Activated CD4-positive, alpha-beta T cell treated with anti-CD3 and anti-CD28 coated beads for 4 hours (primary cell): ENCODE results near the gene RALGDS.
"Not testable (repeated sequence)": the region's sequence is repeated elsewhere in the genome, so short reads cannot be mapped to it uniquely, and the experiment has no call there.

Experiments used
- DNase-seq, 2 donors: peaks; one replicate each; pipeline ENCODE4 v3.0.0-alpha.2; 2020

The RALGDS gene

GRCh38 chr9:133064241-133065069 lies 56.6 kb downstream of the RALGDS start:
- no peak for DNase-seq

DNA sequence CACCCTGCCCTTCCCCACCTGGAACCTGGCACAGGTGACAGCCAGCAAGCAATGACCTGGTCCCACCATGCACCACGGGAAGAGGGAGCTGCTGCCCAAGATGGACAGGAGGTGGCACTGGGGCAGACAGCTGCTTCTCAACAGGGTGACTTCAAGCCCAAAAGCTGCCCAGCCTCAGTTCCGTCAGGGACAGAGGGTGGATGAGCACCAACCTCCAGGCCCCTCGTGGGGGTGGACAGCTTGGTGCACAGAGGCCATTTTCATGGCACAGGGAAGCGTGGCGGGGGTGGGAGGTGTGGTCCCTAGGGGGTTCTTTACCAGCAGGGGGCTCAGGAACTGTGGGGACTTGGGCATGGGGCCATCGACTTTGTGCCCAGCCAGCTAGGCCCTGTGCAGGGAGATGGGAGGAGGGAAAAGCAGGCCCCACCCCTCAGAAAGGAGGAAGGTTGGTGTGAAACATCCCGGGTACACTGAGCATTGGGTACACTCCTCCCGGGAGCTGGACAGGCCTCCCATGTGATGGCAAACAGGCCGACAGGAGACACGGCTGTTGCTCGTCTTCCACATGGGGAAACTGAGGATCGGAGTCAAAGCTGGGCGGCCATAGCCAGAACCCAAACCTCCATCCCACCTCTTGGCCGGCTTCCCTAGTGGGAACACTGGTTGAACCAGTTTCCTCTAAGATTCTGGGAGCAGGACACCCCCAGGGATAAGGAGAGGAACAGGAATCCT lies 57.4 kb downstream of the RALGDS start:
- DNase-seq, result no peak

DNA sequence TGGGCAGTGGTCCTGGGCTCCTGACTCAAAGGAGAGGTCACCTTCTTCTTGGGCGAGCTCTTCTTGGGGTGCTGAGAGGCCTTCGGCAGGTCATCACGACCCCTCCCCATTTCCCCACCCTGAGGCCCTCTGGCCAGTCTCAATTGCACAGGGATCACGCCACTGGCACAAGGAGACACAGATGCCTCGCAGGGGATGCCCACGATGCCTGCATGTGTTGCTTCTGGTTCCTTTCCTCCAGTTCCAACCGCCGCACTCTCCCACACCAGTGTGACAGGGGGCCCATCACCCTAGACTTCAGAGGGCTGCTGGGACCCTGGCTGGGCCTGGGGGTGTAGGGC lies 57.9 kb downstream of the RALGDS start:
- no peak for DNase-seq

GRCh38 chr9:133062569-133062968 lies 58.5 kb downstream of the RALGDS start:
- not testable (repeated sequence) for DNase-seq

- not testable (repeated sequence) for DNase-seq
These were observed 59.3 kb downstream of the RALGDS start, which contains the start of gene CEL for GRCh38 chr9:133061764-133062145. CEL (plus strand) TSS chr9:133061981; CDS start chr9:133062003, 22 bp downstream.

GRCh38 chr9:133061019-133061763 lies 59.8 kb downstream of the RALGDS start:
- DNase-seq, result not testable (repeated sequence)

DNA sequence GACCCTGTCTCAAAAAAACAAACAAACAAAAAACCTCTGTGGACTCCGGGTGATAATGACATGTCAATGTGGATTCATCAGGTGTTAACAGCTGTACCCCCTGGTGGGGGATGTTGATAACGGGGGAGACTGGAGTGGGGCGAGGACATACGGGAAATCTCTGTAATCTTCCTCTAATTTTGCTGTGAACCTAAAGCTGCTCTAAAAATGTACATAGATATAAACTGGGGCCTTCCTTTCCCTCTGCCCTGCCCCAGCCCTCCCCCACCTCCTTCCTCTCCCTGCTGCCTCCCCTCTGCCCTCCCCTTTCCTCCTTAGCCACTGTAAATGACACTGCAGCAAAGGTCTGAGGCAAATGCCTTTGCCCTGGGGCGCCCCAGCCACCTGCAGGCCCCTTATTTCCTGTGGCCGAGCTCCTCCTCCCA lies 60.6 kb downstream of the RALGDS start:
- DNase-seq, result no peak

DNA sequence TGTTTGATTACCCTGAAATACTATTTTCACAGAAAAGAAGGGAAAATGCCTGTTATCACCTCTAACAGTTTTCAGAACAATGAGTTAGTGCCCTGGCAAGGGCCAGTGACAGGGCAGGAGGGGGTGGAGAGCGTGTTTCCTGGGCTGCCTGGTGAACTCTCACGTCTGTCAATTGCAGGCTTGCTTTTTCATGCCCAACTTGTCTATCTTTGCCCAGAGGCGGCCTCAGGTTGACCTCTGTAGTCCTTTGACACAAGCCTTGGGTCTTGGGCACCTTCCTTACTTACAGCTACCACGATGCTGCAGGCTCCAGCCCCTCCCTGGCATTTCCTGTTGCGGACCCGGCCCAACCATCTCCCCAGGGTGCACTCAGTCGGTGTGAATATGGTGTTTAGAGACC lies 61.4 kb downstream of the RALGDS start:
- no peak for DNase-seq

DNA sequence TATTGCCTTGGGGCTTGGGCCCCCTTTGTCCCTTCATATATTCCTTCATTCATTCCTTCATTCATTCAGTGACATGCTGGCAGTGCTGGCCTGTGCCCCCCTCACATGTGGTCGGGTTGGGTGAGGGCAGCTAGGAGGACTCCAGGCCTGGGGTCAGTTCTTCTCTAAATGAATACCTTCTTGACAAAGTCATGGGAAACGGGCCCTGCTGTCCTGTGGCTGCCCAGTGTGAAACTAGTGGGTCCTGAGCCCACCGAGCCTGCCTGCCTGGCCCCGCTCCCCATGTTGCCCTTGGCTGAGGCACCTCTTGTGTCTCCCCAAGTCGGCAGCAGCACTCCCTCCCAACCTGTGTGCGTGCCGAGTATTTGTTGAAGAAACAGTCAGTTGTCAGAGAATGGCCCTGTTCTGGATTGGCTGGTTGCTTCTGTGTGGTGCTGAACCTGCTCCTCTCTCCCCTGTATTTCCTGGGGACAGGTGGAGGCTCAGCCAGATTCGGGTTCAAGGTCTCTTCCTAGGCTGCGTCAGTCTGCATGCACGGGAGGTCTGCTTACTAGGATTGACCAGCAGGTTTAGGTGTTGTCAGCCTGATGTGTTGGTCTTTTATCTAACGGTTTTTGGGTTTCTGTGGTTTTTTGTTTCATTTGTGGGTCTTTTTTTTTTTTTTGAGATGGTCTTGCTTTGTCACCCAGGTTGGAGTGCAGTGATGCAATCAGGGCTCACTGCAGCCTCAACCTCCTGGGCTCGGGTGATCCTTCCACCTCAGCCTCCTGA lies 62.3 kb downstream of the RALGDS start:
- DNase-seq, result no peak

GRCh38 chr9:133058071-133058470 lies 63.0 kb downstream of the RALGDS start:
- no peak for DNase-seq

- no peak for DNase-seq
These were observed 63.5 kb downstream of the RALGDS start for GRCh38 chr9:133057553-133057952.

DNA sequence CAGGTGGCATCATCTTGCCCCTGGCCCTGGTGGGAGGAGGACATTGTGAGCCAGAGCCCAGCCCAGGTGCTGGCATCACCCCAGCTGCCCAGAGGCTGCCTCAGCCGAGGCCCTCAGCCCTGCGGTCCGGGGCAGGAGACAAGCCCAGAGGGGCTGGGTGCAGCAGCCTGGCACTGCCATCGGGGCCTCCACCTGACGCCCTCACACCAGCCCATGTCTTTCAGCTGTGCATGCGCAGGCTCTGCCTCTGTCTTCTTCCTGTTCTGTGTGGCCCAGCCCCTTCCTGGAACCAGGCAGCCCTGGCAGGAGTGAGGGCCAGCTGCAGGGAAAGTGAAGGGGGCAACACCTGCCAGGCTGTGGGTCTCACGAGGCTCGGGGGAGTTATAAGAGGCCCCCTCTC lies 64.0 kb downstream of the RALGDS start:
- DNase-seq, result no peak

- no peak for DNase-seq
These were observed 64.5 kb downstream of the RALGDS start for GRCh38 chr9:133056533-133056932.

- no peak for DNase-seq
These were observed 65.1 kb downstream of the RALGDS start for GRCh38 chr9:133055788-133056420.

GRCh38 chr9:133054966-133055365 lies 66.1 kb downstream of the RALGDS start:
- DNase-seq, result no peak

DNA sequence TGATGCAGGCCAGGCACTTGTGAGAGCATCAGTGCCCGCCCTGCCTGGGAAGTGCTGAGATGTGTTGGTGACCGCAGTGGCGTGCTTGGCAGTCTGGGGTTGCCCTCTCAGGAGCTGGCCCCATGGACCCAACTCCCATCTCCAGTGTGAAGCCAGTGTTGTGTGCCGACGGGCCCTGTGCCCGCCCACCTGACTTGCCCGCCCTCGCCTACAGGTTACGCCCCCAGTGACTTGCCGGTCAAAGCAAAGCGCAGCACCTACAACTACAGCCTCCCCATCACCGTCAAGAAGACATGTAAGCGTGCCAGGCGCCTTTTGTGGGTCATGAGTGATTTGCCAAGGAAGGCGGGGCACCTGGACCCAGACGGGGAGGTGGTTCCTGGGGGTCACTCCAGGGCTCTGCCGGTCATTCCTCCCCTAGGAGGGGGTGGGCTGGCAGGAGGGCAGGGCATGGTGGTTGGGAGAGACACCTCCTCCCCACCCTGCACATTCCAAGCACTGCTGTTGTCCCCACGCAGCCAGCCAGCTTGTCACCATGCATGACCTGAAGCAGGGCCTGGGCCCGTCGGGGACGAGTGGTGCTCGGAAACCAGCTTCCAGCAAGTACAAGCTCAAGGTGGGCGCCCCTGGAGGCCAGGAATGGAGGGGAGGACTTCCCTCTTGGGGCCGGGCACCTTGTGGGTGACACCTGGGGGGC lies 66.7 kb downstream of the RALGDS start:
- no peak for DNase-seq

- no peak for DNase-seq
These were observed 69.0 kb downstream of the RALGDS start for GRCh38 chr9:133051966-133052539.

DNA sequence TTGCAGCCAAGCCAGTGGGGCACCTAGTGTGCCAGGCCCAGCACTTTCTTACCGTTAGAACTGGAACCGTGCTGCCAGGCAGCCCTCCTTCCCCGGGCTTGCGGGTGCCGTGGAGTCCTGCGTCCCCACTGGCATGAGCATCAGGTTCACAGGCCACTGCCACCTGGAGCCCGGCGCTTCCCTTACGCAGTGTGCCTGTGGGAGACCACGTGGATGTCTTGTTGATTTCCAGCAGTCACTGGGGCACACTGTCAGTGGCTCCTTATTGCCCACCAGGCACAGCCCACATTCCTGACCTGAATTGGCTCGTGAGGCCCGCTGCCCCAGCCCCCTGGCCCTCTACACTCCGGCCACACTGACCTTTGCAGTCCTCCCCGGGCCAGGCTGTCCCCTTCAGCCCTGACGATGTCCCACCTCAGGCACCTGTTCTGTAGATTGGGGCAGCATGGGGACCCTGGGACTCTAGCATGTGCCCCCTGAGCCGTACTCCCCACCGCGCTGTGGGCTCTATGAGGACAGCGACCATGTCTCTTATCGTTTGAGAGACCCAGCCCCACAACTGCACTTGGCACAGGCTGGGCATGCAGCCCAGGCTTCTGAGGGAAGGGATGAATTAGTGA lies 69.6 kb downstream of the RALGDS start:
- no peak for DNase-seq

GRCh38 chr9:133050781-133051180 lies 70.3 kb downstream of the RALGDS start:
- DNase-seq, result no peak

DNA sequence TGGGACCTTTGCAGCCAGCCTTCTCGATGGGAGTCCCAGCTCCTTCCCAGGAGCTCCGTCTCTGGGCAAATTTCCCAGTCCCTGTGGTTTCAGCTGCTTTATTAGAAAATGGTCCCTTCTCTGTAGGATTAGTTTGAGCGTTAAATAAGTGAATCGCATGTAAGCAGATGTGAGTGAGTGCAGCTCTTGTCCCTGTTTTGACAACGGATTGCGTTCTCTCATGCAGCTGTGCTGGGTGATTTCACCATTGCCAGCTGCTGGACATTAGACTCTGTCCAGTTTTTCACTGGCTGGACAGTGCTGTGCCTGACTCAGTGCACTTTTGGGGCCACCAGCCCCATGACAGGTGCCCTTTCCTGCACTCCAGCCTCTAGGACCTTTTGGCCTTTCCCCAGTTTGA lies 70.9 kb downstream of the RALGDS start:
- DNase-seq, result no peak

DNA sequence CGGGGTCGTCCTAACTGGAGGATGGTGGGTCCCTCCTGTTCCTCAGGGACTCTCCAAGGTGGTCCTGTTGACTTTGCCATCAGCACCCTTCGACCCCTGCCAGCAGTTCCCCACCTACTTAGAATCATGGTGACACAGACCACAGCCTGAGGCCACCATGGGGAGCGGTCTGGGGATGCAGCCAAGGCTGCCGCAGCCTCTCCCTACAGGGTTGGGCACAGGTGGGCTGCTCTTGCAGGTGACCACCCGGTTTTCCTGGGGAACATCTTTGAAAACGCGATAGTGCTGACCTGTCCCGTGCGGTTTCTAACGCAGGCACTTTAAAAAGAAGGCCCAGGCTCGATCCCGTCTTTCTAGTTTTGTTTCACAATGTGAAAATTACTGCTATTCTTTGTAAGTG lies 72.0 kb downstream of the RALGDS start:
- no peak for DNase-seq
